ENCODE results near the gene MTFR1L.

The MTFR1L gene

DNA sequence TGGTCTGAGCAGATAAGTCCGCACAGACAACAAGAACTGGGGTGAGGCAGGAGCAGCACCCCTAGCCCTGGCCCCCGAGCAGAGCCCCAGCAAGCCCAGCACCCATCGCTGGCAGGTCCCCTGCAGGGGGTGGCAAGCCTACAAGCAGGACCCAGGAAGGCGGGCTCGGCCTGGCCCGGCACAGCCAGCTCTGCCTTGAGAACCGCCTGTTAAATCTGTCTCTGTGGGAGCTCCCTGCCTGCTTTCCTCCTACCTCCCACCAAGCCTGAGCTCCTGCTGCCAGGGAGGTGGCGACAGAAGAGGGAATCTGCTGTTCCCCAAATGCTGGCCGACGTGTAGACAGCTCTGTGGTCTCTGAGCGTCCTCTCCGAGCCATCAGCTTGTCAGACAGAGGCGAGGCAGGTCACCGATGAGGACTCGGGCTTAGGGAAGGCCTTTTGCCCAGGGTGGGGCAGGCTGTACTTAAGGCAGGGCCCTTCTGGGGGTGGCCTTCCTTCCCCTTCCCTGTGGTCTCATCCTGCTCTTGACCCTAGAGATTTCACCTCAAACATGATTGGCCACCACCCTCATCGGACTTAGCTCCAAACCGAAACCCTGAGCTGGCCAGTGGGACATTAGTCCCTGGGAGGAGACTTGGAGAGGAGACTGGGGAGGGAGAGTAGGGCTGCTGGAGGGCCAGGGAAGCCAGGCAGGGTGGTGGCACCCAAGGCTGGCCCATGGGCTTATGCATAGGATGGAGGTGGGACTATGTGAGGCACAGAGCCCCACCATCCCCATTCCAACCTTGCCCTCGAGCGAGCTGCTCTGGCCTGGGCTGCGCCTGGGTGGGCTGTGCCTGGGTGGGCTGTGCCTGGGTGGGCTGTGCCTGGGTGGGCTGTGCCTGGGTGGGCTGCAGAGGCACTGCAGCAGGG is 12.0 kb upstream of the MTFR1L start:
- no peak for DNase-seq (ENCODE audit: low spot score)

GRCh38 chr1:25808481-25809244 is 11.1 kb upstream of the MTFR1L start:
- no peak for DNase-seq (ENCODE audit: low spot score)

DNA sequence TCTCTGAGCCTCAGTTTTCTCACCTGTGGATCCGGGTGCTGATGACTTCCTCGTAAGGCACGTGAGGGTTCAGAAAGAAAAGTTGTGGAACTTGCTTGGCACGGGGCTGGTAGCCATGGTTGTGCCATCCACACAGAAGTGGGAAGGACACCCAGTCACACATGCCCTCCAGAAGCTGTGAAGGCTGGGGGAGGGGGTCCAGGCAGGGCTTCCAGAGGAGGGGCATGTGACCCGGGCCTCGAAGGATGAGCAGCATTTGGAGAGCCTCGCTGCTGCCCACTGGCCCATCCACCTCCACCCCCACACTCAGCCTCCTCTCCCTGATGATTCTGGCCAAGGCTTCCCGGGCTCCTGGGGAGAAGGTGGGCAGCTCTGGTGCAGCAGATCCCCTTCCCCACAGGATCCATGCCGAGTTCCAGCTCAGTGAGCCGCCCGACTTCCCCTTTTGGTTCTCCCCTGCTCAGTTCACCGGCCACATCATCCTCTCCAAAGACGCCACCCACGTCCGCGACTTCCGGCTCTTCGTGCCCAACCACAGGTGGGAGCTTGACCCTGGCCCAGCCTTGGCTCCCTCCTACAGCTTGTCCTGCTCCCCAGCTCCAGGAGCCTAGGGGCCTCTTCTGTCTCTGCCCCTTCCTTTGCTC is 10.3 kb upstream of the MTFR1L start:
- no peak for DNase-seq (ENCODE audit: low spot score)

DNA sequence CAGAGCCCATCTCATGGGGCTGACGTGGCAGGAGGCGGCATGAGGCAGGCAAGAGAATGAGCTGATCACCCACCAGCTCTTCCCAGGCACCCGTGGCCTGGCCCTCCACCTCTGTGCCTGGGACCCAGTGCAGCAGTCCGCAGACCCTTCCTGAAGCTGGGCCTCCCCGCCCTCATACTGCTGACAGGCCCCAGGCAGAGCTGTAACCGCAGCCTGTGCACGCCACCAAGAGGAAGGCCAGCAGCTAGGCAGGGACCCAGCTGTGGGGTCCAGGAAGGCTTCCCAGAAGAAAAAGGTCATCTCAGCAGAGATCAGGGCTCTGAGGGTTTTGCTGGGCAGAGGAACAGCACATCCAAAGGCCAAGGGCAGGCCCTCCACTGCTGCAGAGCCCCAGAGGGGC is 9.8 kb upstream of the MTFR1L start:
- DNase-seq (ENCODE audit: low spot score), result no peak

DNA sequence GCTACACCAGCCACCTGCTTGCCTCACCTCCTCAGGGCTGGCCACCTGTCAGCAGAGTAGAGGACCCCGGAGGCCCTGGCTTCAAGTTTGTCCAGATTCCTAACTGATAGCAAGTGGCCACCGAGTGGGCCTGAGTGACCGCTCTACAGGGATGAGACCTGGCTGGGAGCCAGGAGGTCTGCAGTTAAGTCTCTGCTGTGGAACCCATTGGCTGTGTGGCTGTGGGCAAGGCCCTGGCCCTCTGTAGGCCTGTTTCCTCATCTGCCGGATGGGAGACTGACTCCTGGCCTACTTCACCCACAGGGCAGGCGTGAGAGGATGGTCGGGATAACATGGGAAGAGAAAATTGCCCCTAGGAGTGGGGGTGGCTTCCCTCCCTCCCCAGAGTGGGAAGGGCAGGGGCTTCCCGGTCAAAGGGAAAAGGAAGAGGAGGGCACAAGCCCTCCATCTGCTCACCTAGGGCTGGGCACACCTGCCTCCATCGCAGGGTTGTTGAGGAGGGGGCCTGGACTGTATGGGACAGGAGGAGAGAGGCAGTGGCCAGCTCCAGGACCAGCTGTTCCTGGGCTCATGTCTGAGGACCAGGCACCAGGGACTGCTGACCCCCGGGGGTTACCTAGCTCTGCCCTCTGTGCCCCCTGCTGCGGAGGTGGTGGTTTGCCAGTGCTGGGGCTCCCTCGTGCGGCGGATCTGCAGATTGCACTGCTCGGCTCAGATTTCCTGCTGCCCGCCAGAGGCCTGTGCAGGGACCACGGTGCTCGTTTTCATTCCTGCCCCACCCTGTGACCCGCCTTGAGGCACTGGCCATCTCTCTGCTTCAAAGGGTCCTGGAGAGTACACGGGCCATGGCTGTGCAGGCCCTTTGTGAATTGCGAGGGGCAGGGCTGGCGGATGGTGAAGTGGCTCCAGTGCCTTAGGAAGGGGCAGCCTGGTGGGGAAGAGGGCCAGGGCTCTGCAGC is 9.1 kb upstream of the MTFR1L start:
- no peak for DNase-seq (ENCODE audit: low spot score)

GRCh38 chr1:25811384-25812082 is 8.2 kb upstream of the MTFR1L start:
- no peak for DNase-seq (ENCODE audit: low spot score)

GRCh38 chr1:25813071-25813733 is 6.6 kb upstream of the MTFR1L start:
- no peak for DNase-seq (ENCODE audit: low spot score)

DNA sequence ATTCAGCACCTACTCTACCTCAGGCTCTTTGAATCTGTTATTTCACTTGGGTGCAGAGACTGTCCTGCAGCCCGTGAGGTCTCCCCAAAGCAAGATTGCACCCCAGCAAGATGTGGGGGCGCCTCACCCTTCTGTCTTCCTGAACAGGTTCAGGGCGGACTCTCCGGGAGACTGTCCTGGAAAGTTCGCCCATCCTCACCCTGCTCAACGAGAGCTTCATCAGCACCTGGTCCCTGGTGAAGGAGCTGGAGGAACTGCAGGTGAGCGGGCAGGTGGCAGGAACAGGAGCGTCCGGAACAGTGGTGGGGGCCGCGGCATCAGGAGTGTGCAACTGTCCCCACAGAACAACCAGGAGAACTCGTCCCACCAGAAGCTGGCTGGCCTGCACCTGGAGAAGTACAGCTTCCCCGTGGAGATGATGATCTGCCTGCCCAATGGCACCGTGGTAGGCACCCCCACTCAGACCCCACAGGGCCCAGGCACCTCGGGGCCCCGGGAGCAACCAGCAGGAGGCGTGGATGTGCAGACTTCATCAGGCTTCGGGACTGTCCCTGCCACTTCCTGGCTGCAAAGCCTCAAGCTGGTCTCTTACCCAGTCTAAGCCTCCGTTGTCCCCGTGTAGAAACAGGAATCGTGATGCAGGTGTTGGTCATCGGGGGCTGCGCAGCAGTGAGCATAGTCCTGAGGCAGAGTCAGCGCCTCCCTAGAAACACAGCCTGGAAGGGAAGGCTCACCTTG is 5.9 kb upstream of the MTFR1L start:
- DNase-seq (ENCODE audit: low spot score), result no peak

- no peak for DNase-seq (ENCODE audit: low spot score)
Observed at GRCh38 chr1:25814549-25815087, 5.1 kb upstream of the MTFR1L start.

GRCh38 chr1:25815208-25816111 is 4.3 kb upstream of the MTFR1L start:
- no peak for DNase-seq (ENCODE audit: low spot score)

GRCh38 chr1:25816112-25816718 is 3.5 kb upstream of the MTFR1L start:
- no peak for DNase-seq (ENCODE audit: low spot score)

GRCh38 chr1:25817840-25818501 is 1.8 kb upstream of the MTFR1L start:
- no peak for DNase-seq (ENCODE audit: low spot score)

DNA sequence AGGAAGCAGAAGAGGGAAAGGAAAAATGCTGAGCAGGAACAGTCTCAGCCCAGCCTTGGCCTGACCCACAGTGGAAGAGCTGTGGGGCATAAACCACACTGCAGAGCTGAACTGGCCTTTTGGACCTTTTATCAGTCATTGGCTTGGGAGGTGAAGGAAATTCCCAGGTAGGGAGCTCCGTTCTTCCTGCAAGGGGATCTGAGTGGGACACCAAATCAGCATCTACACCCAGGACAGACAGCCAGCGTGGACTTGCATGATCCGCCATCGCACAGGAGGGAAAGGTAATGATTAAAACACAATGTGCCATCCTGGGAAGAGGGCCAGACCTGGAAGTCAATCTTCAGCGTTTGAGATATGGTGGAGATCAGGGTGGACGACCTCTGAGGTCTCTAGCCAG is 1.2 kb upstream of the MTFR1L start:
- no peak for DNase-seq (ENCODE audit: low spot score)

DNA sequence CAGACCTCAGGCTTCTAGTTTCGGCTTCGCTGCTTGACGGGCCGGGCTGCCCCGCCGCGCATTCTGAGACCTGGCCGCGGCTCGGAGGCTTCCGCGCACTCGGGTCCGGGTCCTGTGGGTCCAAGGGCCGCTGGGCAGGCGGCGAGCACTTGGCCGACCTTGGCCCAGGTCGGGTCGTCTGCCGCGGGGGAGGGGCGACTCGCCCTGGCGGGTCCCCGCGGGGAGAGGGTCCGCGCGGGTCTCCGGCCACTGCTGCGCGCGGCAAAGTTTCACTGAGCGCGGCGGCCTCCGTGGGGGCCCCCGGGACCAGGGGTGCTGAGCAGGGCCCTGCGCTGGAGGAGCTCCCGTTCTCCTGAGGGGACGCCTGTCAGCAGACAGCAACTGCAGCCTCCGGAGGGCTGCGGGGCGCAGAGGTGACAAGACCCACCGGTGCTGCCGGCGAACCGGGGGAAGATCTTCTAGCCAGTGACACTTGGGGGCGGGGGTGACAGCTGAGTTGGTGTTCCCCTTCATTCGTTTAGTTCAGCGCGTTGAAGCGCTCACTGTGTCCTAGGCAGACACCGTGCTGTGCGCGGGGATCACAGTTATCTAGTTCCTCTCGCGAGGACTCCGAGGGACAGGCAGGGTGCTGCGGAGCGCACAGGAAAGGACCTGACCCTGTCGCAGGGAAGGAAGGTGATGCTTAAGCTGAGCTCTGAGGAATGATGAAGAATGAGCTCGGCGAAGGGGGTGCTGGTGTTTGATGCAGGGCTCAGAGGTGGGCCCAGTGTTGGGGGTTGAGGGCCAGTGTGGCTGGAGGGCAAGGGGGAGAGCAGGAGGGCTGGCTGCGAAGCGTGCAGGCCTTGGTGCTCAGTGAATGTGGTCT is 725 bp downstream of the MTFR1L start:
- no peak for DNase-seq (ENCODE audit: low spot score)

GRCh38 chr1:25821112-25821476 is 1.3 kb downstream of the MTFR1L start:
- DNase-seq (ENCODE audit: low spot score), result no peak

- DNase-seq (ENCODE audit: low spot score), result no peak
Observed at GRCh38 chr1:25821630-25822091, 1.9 kb downstream of the MTFR1L start.
